ENCODE data around the gene CNNM1.

CNNM1 gene

DNA sequence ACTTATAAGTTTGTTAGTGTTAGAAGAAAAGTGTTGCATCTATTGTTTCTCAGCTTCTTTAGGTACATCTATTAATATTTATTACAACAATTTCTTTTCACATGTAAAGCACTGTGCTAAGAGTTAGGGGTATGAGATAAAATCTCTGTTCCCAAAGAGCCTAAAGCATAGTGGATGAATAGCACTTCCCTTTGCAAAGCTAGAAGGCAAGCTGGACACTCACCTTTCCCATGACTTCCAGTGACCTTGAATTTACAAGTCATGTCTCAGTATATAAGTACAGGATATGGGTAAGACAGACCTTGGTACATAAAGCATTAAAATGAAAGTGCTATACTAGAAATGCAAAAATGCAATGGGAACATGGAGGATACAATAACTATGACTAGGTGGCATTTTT, 8.7 kb downstream of the CNNM1 start:
- DNase-seq = no peak

DNA sequence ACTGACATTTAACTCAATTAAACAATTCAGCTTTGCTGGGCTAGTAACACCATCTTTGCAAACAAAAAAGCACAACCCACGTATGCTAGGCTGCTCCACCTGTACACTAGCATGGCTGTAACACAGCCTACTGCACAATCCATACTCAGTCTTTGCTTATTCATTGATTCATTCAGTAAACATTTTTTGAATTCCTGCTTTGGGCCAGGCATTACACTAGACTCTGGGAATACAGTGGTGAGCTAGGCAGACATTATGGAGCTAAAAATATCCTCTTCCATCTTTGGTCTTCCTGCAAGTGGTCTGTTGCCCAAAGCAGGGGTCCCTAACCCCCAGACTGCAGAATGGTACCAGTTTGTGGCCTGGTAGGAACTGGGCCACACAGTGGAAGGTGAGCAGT, 9.9 kb downstream of the CNNM1 start:
- no peak for DNase-seq

- no peak for DNase-seq
These were observed 10.4 kb downstream of the CNNM1 start for GRCh38 chr10:99339563-99340047.

GRCh38 chr10:99340650-99341049, 11.5 kb downstream of the CNNM1 start:
- DNase-seq = no peak

DNA sequence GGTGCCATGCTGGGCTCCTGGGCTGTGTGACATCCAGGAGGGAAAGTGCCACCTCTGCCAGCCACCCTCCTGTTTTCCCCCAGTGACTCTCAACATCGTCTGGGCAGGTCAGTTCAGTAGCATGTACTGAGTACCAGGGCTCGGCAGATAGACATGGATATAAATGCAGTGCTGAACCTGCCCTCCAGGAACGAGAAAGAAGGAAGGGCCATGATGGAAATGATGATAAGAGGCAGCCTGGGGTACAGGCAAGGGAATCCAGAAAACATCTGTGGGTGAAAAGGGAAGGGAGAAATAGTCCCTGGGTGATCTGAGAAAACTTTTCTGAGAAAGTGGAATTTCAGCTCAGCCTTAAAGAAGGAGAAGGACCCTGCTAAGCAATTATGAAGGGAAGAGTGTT, 12.1 kb downstream of the CNNM1 start:
- DNase-seq = no peak

- no peak for DNase-seq
These were observed 12.8 kb downstream of the CNNM1 start for GRCh38 chr10:99341860-99342490.

DNA sequence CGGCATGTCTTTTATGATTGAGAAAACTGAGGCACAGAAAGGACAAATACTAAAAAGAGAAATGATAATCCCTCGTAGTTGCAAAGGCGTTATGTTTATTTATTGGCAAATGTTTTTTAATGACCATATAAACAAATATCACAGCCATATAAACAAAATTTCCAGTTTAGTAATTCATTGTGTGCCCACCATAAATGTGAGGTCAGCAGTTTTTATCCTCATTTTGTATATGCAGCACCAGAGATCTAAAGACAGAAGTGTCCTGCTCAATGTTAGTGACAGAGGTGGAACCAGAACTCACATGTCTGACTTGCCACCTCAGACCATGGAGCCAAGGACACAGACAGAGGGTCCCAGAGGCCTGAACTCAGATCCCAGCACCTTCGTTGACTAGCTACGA, 14.1 kb downstream of the CNNM1 start:
- DNase-seq = no peak

GRCh38 chr10:99344715-99345114, 15.6 kb downstream of the CNNM1 start:
- DNase-seq = no peak

- peak; percentile 25 for DNase-seq
These were observed 16.2 kb downstream of the CNNM1 start for GRCh38 chr10:99345350-99345749.

DNA sequence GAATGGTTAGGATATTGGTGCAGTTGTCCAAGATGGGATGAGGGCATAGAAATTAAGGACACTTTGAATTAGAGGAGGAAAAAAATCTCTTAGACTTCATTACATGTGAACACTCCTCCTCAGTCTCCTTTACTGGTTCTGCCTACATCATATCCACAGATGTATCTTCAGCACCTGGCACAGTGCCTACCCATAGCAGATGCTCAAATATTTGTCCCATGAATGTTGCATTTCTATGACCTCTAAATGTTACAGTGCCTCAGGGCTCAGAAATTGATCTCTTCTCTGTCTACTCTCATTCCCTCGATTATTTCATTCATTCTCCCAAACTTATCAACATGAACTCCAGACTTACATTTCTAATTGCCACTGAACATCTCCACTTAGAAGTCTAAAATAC, 17.1 kb downstream of the CNNM1 start:
- peak; percentile 83 for DNase-seq

DNA sequence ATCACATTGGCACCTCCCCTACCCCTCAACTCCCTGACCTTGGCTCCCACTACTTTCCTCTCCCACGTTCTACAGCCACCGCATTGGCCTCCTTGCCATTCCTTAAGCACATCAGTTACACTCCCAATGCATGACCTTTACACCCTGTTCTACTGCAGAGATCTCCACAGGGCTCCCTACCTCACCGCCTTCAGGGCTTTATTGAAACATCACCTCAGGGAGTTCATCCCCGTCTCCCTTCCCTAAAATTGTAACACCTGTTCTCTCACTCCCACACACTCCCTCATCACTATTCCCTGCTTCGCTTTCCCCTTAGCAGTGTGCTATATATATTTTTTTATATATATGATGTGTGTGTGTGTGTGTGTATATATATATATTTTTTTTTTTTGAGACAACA, 18.5 kb downstream of the CNNM1 start:
- DNase-seq = no peak

DNA sequence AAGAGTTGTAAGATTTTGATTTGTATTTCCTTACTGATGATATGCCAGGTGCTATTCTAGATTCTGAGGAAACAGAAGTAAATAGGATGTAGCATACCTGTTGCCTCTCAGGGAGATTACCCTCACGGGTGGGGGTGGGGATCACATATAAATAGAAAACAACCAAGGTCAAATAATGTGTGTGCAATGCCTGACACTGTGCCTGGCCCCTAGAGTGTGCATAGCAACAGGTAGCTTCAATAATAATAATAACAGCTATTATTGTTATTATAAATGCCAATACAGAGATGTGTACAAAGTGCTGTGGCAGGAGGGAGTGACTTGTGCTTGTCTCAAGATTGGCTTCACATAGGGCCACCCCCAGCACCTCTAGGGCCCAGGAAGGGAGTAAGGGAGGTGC, 24.0 kb downstream of the CNNM1 start:
- DNase-seq = no peak

DNA sequence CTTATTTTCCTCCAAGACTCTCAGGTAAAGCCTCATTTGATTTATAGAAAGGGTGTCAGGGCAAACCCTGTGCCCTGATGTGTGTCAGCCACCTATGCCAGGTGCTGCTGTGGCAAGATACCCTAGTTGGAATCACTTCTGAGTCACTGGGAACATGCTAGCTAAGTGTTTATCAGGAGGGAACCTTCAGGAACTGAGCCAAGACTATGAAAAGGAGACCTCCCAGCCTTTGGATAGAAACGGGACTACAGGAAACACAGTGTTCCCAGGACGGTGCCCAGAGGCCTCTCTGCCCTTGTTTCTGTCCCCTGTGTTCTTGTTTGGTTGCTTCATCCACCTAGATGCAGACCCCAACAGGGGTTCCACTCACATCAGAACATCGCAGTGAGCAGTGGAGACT, 28.5 kb downstream of the CNNM1 start:
- no peak for DNase-seq

DNA sequence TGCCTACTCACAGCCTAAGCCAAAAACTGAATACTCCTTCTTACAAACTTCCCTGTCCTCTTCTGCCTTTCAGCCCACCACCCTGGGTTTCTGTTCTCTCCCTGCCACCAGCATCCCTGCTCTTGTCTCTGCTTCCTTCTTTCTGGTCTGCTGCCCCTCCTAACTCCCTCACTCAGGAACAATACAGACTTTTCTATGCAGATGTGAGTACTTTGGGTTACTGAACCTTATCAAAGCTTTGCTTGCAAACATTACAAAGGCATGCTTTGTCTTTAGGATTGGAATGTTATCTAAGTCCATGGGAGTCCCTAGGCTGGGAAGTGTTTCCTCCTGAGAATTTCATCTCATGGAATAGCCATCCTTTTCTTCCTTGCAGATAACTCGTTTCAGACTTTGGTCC, 28.9 kb downstream of the CNNM1 start:
- no peak for DNase-seq

GRCh38 chr10:99360934-99361333, 31.8 kb downstream of the CNNM1 start:
- DNase-seq = no peak

- DNase-seq = peak; percentile 80
These were observed 35.0 kb downstream of the CNNM1 start for GRCh38 chr10:99364125-99364524.

DNA sequence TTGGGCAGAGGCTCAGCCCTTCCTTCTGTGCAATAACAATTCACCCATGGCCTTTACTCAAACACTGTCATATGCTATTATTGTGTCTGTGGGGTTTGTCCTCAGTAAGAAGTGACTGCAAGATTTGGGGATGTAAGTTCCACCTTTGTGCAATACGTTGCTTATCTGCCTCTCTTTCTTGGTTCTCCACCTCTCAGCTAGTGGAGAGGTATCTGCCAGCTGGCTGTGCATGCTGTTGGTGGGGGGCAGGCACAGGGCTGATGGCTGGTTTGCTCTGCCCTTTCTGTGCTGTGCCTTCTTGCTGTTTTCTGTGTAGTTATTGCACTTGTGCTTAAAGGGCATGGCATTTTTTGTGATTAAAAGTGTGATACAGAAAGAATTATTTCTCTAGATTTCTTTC, 36.2 kb downstream of the CNNM1 start:
- no peak for DNase-seq

DNA sequence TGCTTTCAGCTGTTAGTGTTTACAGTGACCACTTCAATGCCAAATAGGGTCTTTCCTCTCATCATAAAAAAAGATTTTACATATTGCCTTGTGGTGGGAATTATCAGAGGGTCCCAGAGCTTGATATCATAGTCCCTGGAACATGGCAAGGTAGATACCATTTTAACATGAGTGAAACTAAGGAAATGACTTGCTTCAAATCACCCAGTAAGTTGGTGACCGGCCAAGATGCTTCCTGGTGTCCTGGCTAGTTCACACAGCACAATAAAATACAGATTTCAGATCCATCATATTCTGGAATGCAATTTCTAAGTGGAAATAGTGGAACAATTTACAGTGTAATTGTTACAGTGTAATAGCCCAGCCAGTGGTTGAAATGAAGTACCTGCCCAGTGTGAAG, 36.6 kb downstream of the CNNM1 start:
- DNase-seq = peak; percentile 9

GRCh38 chr10:99366666-99367065, 37.5 kb downstream of the CNNM1 start:
- no peak for DNase-seq

GRCh38 chr10:99368646-99369045, 39.5 kb downstream of the CNNM1 start:
- DNase-seq = peak; percentile 68

- DNase-seq = peak; percentile 36
These were observed 40.0 kb downstream of the CNNM1 start for GRCh38 chr10:99369126-99369525.

DNA sequence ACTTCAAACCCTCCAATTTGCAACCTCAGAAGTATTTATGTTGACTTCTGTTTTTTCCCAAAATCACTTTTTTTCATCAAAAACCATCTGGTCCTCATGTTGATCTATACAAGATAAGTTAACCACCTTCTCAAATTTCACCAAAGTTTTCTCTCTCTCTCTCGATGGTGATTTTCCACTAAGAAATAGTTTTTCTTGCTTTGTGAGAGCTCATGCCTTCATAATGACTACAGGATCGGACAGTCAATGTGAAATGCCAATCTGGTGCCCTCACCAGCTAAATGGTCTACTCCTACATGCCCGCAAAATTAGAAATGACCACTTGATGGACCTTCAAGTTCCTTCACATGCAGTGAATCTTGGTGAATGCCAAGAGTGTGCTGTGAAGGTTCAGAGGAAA, 40.4 kb downstream of the CNNM1 start:
- peak; percentile 37 for DNase-seq

DNA sequence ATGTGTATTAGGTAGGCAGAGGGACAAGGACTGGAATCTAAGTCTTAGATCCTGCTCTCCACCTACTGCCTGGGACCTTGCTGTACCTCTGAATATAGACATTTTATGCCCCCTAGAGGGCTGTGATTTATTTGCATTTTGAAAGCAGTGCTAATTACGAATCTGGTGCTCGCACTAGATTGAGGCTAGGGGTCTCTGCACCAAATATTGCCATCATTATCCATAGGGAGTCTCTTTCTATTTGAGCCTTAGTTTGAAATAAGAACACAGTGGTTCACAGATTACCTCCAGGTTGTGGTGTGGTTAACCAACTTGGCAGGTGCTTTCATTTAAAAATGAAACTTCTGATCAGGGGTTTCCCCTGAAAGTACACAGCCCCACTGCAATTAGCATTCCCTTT, 41.8 kb downstream of the CNNM1 start:
- peak; percentile 40 for DNase-seq

DNA sequence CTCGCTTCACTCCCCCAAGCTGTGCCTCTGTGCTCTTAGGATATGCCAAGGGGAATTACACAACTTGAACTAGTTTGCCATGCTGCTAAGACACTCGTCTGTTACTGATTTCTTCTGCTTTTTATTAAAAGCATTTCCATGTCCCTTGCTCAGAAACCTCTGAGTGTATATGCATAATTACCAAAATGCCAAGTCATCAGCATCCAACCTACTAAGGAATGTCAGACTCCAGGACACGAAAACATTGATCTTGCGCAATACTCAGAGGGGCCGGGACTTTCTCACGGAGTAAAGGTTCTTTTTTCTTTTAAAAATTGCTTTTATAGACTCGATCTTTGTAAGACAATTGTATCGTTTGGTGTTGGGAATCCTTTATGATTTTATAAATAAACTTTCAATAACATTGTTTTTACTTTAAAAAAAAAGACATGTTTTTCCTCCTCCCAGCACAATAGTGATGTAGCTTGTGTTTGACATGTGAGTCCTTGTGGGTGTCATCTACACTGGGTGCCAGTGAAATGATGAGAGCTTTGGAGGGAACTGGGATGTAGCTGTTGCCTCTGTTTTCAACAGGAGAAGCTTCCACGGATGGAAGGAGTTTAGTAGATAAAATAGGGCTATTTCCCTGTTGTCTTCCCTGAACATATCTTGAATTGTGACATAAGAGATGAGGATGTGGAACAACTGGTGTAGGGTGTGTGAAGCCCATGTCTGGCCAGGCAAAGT, 43.6 kb downstream of the CNNM1 start:
- peak; percentile 79 for DNase-seq

GRCh38 chr10:99374526-99374925, 45.4 kb downstream of the CNNM1 start:
- peak; percentile 68 for DNase-seq
